H7 (cell line): ENCODE results near the gene TMEM87B. TPM values are rescaled to one million over a fixed set of nuclear protein-coding genes. Genes with fewer than 3 reads are reported as not detected.
A peak's percentile ranks its signal among the peaks of the same experiment; 100 is the strongest.
"Not testable (repeated sequence)": the region's sequence is repeated elsewhere in the genome, so short reads cannot be mapped to it uniquely, and the experiment has no call there.

Experiments used
- DNase-seq: peaks from one replicate; pipeline ENCODE4 v3.0.0; 2012
- H3K27me3 ChIP-seq: 2 replicates; pipeline ENCODE4 v1.6.0; 2011; ENCODE audit warnings: mild to moderate bottlenecking, low read length; ENCODE audit not compliant: control insufficient read depth, insufficient read depth
- H3K36me3 ChIP-seq: replicated peaks from 2 replicates; pipeline ENCODE4 v1.5.1; 2011; ENCODE audit warnings: low read length; ENCODE audit not compliant: control insufficient read depth, insufficient read depth
- H3K4me3 ChIP-seq: 2 replicates; pipeline ENCODE4 v1.5.1; 2011; ENCODE audit warnings: low read depth, mild to moderate bottlenecking, control low read depth, low read length, moderate library complexity; ENCODE audit not compliant: insufficient read depth
- total RNA-seq: library from RNA; depleted of rRNA; stranded (reverse); fragments of >200 nt; shearing (Covaris generic); gene quantifications from 2 replicates; pipeline ENCODE4 v1.2.3, GENCODE V29; 2014

TMEM87B gene
- total RNA-seq, 1 experiment from 2014 or later, result 7.1 TPM

DNA sequence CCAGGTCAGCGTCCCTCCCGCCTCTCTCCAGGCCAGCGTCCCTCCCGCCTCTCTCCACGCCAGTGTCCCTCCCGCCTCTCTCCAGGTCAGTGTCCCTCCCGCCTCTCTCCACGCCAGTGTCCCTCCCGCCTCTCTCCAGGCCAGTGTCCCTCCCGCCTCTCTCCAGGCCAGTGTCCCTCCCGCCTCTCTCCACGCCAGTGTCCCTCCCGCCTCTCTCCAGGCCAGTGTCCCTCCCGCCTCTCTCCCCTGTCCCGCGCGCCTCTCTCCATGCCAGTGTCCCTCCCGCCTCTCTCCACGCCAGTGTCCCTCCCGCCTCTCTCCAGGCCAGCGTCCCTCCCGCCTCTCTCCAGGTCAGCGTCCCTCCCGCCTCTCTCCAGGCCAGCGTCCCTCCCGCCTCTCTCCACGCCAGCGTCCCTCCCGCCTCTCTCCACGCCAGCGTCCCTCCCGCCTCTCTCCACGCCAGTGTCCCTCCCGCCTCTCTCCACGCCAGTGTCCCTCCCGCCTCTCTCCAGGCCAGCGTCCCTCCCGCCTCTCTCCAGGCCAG lies 84.7 kb downstream of the TMEM87B start:
- Histone ChIP-seq H3K4me3 (peak overlapping the region; percentile 26; the same call in 1 of the 2 replicates), H3K27me3 (peaks cover 45% of the 10 kb centered on the region)
- not testable (repeated sequence) for DNase-seq

DNA sequence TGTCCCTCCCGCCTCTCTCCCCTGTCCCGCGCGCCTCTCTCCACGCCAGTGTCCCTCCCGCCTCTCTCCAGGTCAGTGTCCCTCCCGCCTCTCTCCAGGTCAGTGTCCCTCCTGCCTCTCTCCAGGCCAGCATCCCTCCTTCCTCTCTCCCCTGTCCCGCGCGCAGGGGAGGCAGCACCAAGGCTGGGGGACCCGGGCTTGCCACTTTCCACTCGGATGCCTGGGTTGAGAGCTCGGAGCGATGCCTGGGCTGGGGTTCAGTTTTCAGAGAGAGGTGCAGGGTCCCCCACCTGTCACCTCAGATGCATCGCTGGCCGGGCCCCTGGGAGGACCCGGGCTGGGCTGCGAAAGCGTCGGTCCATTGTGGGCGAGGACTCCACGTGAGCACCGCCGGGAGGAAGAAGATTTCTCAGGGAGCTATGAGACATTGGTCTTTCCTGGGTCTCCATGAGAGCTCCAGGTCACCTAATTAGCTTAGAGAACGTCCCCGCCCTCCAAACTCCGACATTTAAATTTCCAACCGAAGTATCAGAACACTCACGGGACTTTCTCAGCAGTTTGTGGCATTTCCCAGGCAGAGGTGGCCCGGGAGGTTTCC lies 85.2 kb downstream of the TMEM87B start:
- Histone ChIP-seq H3K4me3 (peak overlapping the region; percentile 26; the same call in 1 of the 2 replicates), H3K36me3 (no peaks in the 10 kb centered on the region), H3K27me3 (peaks cover 45% of the 10 kb centered on the region)
- DNase-seq, result peak; percentile 69

More for the DNA sequence above, 84.7 kb downstream of the TMEM87B start:
- not testable (repeated sequence) for H3K36me3 ChIP-seq

DNA sequence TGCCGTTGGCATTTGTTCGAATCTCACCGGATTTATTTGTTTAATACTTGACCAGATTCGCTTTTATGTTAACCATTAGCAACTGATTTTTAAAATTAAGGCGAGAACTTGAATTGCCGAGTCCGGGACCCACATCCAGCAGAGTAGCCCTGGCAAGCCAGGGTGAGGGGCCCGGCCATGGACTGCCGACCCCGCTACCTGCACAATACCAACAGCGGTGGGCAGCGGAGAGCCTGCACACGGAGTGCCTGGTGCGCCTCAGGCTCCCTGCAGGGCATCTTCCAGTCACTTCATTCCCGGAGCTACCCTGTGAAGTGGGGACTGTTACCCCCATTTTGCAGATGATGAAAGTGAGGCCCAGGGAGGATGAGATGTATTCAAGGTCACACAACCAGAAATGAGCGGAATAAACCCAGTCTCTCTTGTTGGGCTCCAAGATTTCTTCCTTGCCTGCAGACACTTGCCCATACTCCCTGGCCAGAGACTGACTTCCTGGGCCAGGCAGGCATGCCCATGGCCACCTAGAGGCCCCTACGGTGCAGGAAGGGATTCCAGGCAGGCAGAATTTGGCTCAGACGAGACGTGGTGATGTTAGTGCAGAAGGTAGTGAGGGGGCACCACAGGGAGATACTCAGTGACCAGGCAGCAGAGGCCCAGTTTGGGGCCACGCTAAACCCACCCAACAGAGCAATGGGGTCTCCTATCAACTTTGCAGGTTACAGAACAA lies 86.0 kb downstream of the TMEM87B start:
- no peaks in the 10 kb centered on the region for H3K36me3 ChIP-seq
- H3K27me3 ChIP-seq, result peaks cover 45% of the 10 kb centered on the region
- H3K4me3 ChIP-seq, result no peak overlapping the region
- DNase-seq, result peak; percentile 60

GRCh38 chr2:112141626-112142007 lies 86.5 kb downstream of the TMEM87B start:
- Histone ChIP-seq H3K36me3 (no peaks in the 10 kb centered on the region), H3K27me3 (peaks cover 40% of the 10 kb centered on the region), H3K4me3 (no peak overlapping the region)
- no peak for DNase-seq

DNA sequence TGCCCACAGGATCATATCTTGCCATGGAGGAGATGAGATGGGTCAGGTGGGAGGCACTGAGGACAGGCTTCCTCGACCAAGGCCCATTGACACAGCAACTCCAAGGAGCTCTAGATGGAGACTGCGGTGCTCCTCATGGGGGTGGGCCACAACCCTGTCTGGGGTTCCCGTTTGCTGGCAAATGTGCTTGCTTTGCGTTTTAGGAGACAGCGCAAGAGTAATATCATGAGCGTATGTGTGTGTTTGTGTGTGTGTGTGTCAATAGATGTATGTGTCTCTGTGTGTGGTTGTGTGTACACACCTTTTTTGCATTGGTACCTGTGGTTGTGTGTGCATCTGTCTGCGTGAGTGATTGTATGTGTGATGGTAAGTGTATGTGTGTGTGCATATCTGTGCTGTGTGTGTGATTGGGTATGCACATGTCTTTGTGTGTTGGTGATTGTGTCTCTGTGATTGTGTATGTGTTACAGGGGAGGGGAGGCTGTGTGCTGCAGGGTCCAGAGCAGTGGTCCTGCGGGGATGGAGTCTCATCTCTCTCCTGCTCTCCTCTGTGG lies 87.5 kb downstream of the TMEM87B start:
- Histone ChIP-seq H3K36me3 (no peaks in the 10 kb centered on the region), H3K4me3 (no peak overlapping the region), H3K27me3 (peaks cover 32% of the 10 kb centered on the region)
- DNase-seq, result no peak

DNA sequence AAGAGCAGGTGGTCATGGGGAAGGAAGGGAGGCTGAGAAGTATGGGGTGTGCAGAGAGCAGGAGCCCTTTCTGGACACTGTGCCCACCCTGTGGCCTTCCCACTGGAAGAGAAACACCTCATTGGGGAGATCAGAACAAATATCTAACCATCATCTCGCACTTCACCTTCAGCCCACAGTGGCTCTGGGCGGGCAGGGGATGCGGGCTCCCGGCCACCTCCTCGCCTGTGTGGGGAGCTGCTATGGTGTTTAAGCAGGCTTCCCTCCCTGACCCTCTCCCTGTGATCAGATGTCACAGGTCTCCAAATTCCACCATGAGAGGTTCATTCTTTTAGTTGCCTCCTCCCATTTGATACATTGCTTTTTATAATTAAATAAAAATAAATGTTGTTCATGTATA lies 88.1 kb downstream of the TMEM87B start:
- H3K27me3 ChIP-seq, result peaks cover 26% of the 10 kb centered on the region

DNA sequence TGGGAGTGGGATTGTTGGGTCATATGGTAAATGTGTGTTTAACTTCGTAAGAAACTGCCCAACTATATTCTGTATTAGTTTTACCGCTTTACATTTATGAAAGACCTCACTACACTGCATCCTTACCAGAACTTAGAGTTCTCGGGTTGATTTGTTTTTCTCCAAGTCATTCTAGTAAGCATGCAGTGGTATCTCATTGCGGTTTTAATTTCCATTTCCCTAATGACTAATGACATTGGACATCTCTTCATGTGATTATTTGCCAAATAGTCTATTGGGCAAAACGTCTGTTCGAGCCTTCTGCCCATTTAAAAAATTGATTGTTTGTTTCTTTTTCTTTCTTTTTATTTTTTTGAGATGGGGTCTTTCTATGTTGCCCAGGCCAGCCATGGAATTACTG lies 89.9 kb downstream of the TMEM87B start:
- Histone ChIP-seq H3K27me3 (peaks cover 18% of the 10 kb centered on the region), H3K36me3 (no peaks in the 10 kb centered on the region), H3K4me3 (no peak overlapping the region)
- no peak for DNase-seq

More for the DNA sequence above, 88.1 kb downstream of the TMEM87B start:
- DNase-seq, result no peak
- Histone ChIP-seq H3K4me3 (no peak overlapping the region), H3K36me3 (no peaks in the 10 kb centered on the region)

DNA sequence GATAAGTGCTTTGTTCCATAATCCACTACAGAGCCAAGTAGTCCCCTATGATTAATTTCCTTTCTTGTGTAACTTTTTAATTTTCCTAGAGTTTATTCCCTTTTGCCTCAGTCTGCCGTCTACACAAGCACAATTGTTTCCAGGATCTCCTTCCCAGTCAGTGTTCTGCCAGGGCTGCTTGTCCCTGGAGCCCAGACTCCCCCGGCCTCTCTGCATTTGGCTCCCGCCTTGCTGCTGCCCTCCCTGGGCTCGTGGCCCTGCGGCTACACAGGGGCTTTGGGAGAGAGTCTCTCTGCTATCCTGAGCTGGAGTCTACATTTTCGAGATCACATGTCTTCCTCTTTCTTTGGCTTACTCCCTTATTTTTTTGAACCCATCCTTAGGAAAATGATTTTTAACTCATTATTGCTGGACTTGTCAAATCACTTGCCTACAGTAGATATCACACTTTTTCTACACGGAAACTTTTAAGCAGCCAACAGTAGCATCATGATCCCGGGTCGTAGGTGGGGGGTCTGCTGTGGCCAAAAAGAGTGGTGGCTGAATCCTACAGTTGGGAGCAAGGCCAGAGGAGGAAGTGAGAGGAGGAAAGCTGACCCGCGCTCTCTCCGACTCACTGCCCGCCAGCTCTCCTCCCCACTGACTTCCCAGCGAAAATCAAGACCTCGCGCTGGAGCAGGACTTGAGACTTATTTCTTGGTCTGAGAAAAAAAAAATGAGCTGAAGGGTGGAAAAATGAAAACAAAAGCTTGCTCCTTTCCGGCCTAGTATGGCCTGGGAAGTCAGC lies 92.5 kb downstream of the TMEM87B start:
- H3K27me3 ChIP-seq, result no peaks in the 10 kb centered on the region; the same call in 1 of the 2 replicates
- no peak for DNase-seq
- no peaks in the 10 kb centered on the region for H3K36me3 ChIP-seq
- no peak overlapping the region for H3K4me3 ChIP-seq

DNA sequence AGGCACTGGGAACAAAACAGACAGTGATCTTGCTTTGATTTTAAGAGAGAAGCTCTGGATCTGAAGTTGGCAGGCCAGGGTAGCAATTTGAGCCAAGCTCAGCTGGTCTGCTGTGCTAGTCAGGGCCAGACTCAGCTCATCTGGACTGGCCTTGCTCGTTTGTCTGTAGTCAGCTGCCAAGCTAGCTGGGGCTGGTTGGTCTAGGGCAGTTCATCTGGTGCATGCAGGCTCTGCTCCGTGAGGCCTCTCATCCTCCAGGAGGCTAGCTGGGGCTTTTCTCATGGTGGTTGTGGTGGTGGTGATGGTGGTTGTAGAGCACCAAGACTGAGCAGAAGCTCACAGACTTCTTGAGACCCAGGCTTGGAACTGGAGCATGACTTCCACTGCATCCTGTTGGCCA lies 93.4 kb downstream of the TMEM87B start:
- no peaks in the 10 kb centered on the region for H3K27me3 ChIP-seq
- no peak for DNase-seq
- no peak overlapping the region for H3K4me3 ChIP-seq
- H3K36me3 ChIP-seq, result no peaks in the 10 kb centered on the region

- no peaks in the 10 kb centered on the region for H3K36me3 ChIP-seq
- no peak overlapping the region for H3K4me3 ChIP-seq
- H3K27me3 ChIP-seq, result no peaks in the 10 kb centered on the region
- DNase-seq, result no peak
These were observed 94.1 kb downstream of the TMEM87B start for GRCh38 chr2:112149194-112149593.

- no peaks in the 10 kb centered on the region for H3K36me3 ChIP-seq
- no peak overlapping the region for H3K4me3 ChIP-seq
- H3K27me3 ChIP-seq, result no peaks in the 10 kb centered on the region
- DNase-seq, result peak; percentile 11
These were observed 94.9 kb downstream of the TMEM87B start for GRCh38 chr2:112149866-112150435.

DNA sequence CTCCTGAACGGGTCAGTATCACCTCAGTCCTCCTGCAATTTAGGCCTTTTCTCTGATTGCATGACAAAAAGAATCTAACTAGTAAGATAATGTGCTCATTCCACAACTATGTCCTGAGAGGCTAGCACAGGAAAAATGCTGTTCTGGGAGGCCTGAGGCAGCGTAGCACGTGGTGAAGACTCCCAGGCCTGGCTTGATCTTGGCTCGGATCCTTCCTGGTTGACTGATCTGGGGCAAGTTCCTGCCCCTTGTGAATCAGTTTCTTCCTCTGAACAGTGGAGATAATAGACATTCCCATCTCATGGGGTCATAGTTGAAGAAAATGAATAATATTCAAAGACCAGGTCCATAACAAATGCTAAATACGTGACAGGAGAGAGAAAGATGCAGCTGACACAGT lies 95.4 kb downstream of the TMEM87B start:
- no peaks in the 10 kb centered on the region for H3K27me3 ChIP-seq
- DNase-seq, result peak; percentile 10
- no peak overlapping the region for H3K4me3 ChIP-seq
- H3K36me3 ChIP-seq, result no peaks in the 10 kb centered on the region

GRCh38 chr2:112150851-112151250 lies 95.8 kb downstream of the TMEM87B start:
- DNase-seq, result peak; percentile 14
- Histone ChIP-seq H3K27me3 (no peaks in the 10 kb centered on the region), H3K36me3 (no peaks in the 10 kb centered on the region), H3K4me3 (no peak overlapping the region)

DNA sequence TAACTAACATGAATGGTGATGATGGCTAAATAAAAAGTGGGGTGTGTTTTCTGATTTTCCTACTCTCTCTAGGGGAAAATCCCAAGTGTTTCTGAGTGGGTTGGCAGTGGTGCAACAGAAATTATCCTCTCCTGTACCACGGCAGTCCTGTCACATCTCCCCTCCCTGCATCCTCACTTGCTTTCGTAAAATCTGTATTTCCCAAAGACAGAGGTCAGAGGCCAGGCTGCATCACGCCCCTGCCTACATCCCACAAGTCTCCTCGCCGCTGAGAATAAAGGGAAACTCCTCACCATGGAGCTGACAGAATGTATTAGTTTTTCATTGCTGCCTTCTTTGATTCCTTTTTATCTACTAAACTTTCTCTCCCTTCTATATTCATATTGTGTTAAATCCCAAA lies 96.2 kb downstream of the TMEM87B start:
- no peak overlapping the region for H3K4me3 ChIP-seq
- peak; percentile 5 for DNase-seq
- H3K36me3 ChIP-seq, result no peaks in the 10 kb centered on the region
- H3K27me3 ChIP-seq, result no peaks in the 10 kb centered on the region
